HUES48 (cell line): ENCODE data around the gene PAPOLG.
A peak's percentile ranks its signal among the peaks of the same experiment; 100 is the strongest.

Experiments used
- H3K27ac ChIP-seq: one replicate; pipeline ENCODE4 v1.7.0; 2013; ENCODE audit warnings: low read depth, low read length, inconsistent platforms
- H3K27me3 ChIP-seq: 2 replicates; pipeline ENCODE4 v1.6.1; 2013; ENCODE audit warnings: mild to moderate bottlenecking, low read length; ENCODE audit not compliant: control insufficient read depth, insufficient read depth
- H3K36me3 ChIP-seq: 2 replicates; pipeline ENCODE4 v1.6.1; 2013; ENCODE audit warnings: low read length; ENCODE audit not compliant: control insufficient read depth, insufficient read depth
- H3K4me1 ChIP-seq: 2 replicates; pipeline ENCODE4 v1.6.1; 2013; ENCODE audit warnings: mild to moderate bottlenecking, low read length; ENCODE audit not compliant: control insufficient read depth, insufficient read depth
- H3K4me3 ChIP-seq: 2 replicates; pipeline ENCODE4 v1.5.1; 2013; ENCODE audit warnings: mild to moderate bottlenecking, low read depth, low read length
- H3K9ac ChIP-seq: 2 replicates; pipeline ENCODE4 v1.6.1; 2013; ENCODE audit warnings: mild to moderate bottlenecking, low read depth, low read length, moderate library complexity
- H3K9me3 ChIP-seq: 2 replicates; pipeline ENCODE4 v1.6.1; 2013; ENCODE audit warnings: low read length; ENCODE audit not compliant: control insufficient read depth, insufficient read depth

The PAPOLG gene

GRCh38 chr2:60738679-60739078 lies 17.4 kb upstream of the PAPOLG start:
- H3K4me3 ChIP-seq: no peak overlapping the region
- peaks cover 52% of the 10 kb centered on the region for H3K27me3 ChIP-seq
- H3K36me3 ChIP-seq: no peaks in the 10 kb centered on the region
- H3K9me3 ChIP-seq: no peaks in the 10 kb centered on the region
- no peak overlapping the region for H3K27ac ChIP-seq
- no peak overlapping the region for H3K9ac ChIP-seq
- peaks cover 11% of the 10 kb centered on the region for H3K4me1 ChIP-seq

- no peak overlapping the region for H3K9ac ChIP-seq
- H3K27me3 ChIP-seq: peaks cover 53% of the 10 kb centered on the region
- no peak overlapping the region for H3K27ac ChIP-seq
- H3K4me3 ChIP-seq: no peak overlapping the region
- peaks cover 11% of the 10 kb centered on the region for H3K4me1 ChIP-seq
- H3K9me3 ChIP-seq: no peaks in the 10 kb centered on the region
- no peaks in the 10 kb centered on the region for H3K36me3 ChIP-seq
Measured at GRCh38 chr2:60739156-60739555, 16.9 kb upstream of the PAPOLG start.

GRCh38 chr2:60741576-60741975 lies 14.5 kb upstream of the PAPOLG start:
- H3K27ac ChIP-seq: no peak overlapping the region
- no peaks in the 10 kb centered on the region for H3K9me3 ChIP-seq
- no peak overlapping the region for H3K9ac ChIP-seq
- peaks cover 51% of the 10 kb centered on the region for H3K27me3 ChIP-seq
- no peak overlapping the region for H3K4me3 ChIP-seq
- no peaks in the 10 kb centered on the region for H3K36me3 ChIP-seq
- H3K4me1 ChIP-seq: peaks cover 11% of the 10 kb centered on the region

DNA sequence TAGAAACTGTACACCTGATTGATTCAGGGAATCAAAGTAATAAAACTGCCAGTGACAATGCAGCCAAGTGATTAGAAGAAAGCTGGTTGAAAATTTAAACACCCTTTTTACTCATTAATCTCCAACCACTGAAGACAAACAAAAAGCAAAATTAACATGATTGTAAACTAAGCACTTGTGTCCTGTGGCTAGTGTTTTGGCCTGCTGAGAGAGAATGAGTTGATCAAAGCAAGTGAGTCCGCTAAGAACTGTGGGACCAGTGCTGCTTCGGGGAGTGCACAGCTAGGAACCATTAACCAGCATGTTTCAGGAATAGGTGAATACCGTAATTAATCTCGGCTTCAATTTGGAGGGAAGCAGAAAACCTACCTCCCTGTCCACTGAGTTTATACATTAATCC lies 13.6 kb upstream of the PAPOLG start:
- peak overlapping the region; percentile 24 for H3K27ac ChIP-seq
- no peaks in the 10 kb centered on the region for H3K36me3 ChIP-seq
- peaks cover 11% of the 10 kb centered on the region for H3K4me1 ChIP-seq
- no peaks in the 10 kb centered on the region for H3K9me3 ChIP-seq
- H3K9ac ChIP-seq: no peak overlapping the region
- peaks cover 51% of the 10 kb centered on the region for H3K27me3 ChIP-seq
- no peak overlapping the region for H3K4me3 ChIP-seq

- no peak overlapping the region for H3K27ac ChIP-seq
- H3K27me3 ChIP-seq: peaks cover 40% of the 10 kb centered on the region
- no peak overlapping the region for H3K9ac ChIP-seq
- H3K4me1 ChIP-seq: peaks cover 11% of the 10 kb centered on the region
- no peak overlapping the region for H3K4me3 ChIP-seq
- no peaks in the 10 kb centered on the region for H3K36me3 ChIP-seq
- H3K9me3 ChIP-seq: no peaks in the 10 kb centered on the region
Measured at GRCh38 chr2:60745330-60745729, 10.7 kb upstream of the PAPOLG start.

GRCh38 chr2:60745761-60746160 lies 10.3 kb upstream of the PAPOLG start:
- Histone ChIP-seq H3K27me3 (peaks cover 40% of the 10 kb centered on the region), H3K36me3 (no peaks in the 10 kb centered on the region), H3K27ac (no peak overlapping the region), H3K4me1 (peaks cover 7% of the 10 kb centered on the region), H3K9me3 (no peaks in the 10 kb centered on the region), H3K9ac (no peak overlapping the region), H3K4me3 (no peak overlapping the region)

GRCh38 chr2:60746318-60746717 lies 9.8 kb upstream of the PAPOLG start:
- H3K27ac ChIP-seq: no peak overlapping the region
- no peak overlapping the region for H3K9ac ChIP-seq
- peaks cover 7% of the 10 kb centered on the region for H3K4me1 ChIP-seq
- H3K9me3 ChIP-seq: no peaks in the 10 kb centered on the region
- no peak overlapping the region for H3K4me3 ChIP-seq
- H3K27me3 ChIP-seq: peaks cover 38% of the 10 kb centered on the region
- H3K36me3 ChIP-seq: no peaks in the 10 kb centered on the region

GRCh38 chr2:60759654-60760053 lies 3.6 kb downstream of the PAPOLG start:
- Histone ChIP-seq H3K9me3 (no peaks in the 10 kb centered on the region), H3K4me3 (no peak overlapping the region), H3K27ac (no peak overlapping the region), H3K36me3 (peaks cover 52% of the 10 kb centered on the region), H3K27me3 (no peaks in the 10 kb centered on the region), H3K9ac (no peak overlapping the region), H3K4me1 (peaks cover 11% of the 10 kb centered on the region)

GRCh38 chr2:60764736-60765534 lies 8.9 kb downstream of the PAPOLG start:
- no peak overlapping the region for H3K4me3 ChIP-seq
- H3K27ac ChIP-seq: no peak overlapping the region
- H3K27me3 ChIP-seq: no peaks in the 10 kb centered on the region
- H3K9me3 ChIP-seq: no peaks in the 10 kb centered on the region
- H3K36me3 ChIP-seq: peaks cover 97% of the 10 kb centered on the region
- no peak overlapping the region for H3K9ac ChIP-seq
- no peaks in the 10 kb centered on the region for H3K4me1 ChIP-seq

DNA sequence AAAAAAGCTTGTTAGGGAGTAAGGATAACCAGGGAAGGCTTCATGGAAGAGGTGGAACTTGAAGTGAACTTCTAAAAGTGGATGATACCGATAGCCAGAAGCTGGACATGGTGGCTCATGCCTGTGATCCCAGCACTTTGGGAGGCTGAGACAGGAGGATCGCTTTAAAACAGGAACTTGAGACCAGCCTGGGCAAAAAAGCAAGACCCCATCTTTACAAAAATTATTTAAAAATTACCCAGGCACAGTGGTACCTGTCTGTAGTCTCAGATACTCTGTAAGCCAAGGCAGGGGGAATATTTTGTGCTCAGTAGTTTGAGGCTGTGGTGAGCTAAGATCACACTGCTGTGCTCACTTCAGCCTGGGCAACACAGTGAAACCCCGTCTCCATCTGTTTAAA lies 10.2 kb downstream of the PAPOLG start:
- H3K27ac ChIP-seq: no peak overlapping the region
- H3K27me3 ChIP-seq: no peaks in the 10 kb centered on the region
- H3K9me3 ChIP-seq: no peaks in the 10 kb centered on the region
- no peak overlapping the region for H3K9ac ChIP-seq
- H3K36me3 ChIP-seq: peaks cover 97% of the 10 kb centered on the region
- H3K4me3 ChIP-seq: no peak overlapping the region
- H3K4me1 ChIP-seq: no peaks in the 10 kb centered on the region

GRCh38 chr2:60771508-60771907 lies 15.4 kb downstream of the PAPOLG start:
- H3K36me3 ChIP-seq: peaks cover 95% of the 10 kb centered on the region
- H3K27ac ChIP-seq: no peak overlapping the region
- no peaks in the 10 kb centered on the region for H3K4me1 ChIP-seq
- no peaks in the 10 kb centered on the region for H3K27me3 ChIP-seq
- no peak overlapping the region for H3K4me3 ChIP-seq
- no peak overlapping the region for H3K9ac ChIP-seq
- H3K9me3 ChIP-seq: no peaks in the 10 kb centered on the region
